Mesenteric fat pad (tissue), 1 donor: ENCODE data around the gene SPOCK1. TPM values are rescaled to one million over a fixed set of nuclear protein-coding genes. Genes with fewer than 3 reads are reported as not detected.
"Not testable (repeated sequence)": the region's sequence is repeated elsewhere in the genome, so short reads cannot be mapped to it uniquely, and the experiment has no call there.

ENCODE experiments used
- DNase-seq: peaks from one replicate; pipeline ENCODE4 v3.0.0-alpha.2; 2020; ENCODE audit warnings: low spot score
- long read RNA-seq: library from polyadenylated mRNA; unstranded; transcript quantifications from one replicate; pipeline ENCODE4 v2.0.0, GENCODE V29; 2020
- total RNA-seq: library from RNA; stranded (reverse); fragmentation: NEBNext Ultra II Directional; extraction: Animal tissue kit (Norgen Biotek cat#: 25700); gene quantifications from one replicate; pipeline ENCODE4 v1.2.1, GENCODE V29; 2021
- donor health status: DM: yes; HTN: yes; CAD: no.

SPOCK1 gene
- total RNA-seq = 59.8 TPM
- long read RNA-seq, full-length matches to known transcripts = 1 of 16 reads
- long read RNA-seq, partial matches to known transcripts = 1 of 16 reads
- long read RNA-seq, other reads (novel, unspliced or antisense) = 14 of 16 reads

GRCh38 chr5:137498736-137499505 is at the start of gene SPOCK1:
TSS of gene SPOCK1 (minus strand) at chr5:137499326.
- no peak for DNase-seq

DNA sequence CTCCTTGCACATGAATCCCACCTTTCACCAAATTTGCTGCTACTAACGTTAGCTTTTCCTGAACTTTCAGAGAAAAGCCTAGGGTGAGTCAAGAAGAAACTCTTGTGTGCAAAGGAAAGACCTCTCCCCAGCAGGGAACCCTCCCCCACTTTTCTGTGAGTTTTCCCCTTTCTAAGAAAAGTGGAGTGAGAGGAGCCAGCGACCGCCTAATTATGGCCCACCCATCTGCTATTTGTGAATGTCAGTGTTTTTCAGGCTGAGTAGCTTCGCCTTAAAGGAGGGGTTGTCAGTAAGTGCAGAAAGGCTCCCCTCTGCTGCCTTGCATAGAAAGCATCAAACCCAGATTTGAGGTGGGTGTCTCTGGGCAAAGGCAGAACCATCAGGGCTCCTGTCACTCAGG is 46.8 kb upstream of the SPOCK1 start:
- DNase-seq = no peak

DNA sequence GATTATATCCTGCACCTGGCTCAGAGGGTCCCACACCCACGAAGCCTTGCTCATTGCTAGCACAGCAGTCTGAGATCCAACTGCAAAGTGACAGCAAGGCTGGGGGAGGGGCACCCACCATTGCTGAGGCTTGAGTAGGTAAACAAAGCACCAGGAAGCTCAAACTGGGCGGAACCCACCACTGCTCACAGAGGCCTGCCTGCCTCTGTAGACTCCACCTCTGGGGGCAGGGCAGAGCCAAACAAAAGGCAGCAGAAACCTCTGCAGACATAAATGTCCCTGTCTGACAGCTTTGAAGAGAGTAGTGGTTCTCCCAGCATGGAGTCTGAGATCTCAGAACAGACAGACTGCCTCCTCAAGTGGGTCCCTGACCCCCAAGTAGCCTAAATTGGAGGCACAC is 36.3 kb upstream of the SPOCK1 start:
- not testable (repeated sequence) for DNase-seq

DNA sequence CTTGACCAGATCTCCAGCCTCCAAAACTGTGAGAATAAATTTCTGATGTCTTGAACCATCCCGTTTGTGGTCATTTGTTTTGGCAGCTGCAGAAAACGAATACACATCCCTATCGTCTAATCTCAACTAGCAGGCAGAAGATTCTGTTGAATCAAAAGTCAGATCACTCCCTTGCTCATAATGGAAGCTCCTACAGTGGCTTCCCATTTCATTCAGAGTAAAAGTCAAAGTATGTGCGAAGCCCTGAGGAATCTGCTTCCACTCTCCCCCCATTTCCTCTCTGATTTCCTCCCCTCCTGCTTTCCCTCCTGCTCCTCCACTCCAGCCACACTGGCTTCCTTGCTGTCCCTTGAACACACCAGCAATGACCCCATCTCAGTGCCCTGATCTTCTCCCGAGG is 34.8 kb upstream of the SPOCK1 start:
- no peak for DNase-seq

DNA sequence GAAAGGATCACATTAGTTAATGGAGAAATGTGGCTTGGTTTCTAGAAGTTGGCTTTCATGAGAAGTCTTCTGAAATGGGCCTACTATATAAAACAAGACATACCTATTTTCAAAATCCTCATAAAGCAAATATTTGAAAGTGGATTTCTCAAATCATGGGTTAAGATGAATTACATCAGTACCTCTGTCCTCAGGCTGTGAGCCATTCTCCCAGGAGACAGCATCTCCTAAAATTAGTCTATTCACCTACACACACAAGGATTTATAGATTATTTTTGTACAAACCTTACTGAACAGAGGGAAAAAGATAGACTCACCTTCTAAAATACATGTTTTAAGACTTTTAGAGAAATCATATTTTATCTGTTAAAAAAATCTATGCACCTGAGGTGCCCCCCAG is 32.1 kb upstream of the SPOCK1 start:
- DNase-seq = no peak

GRCh38 chr5:137521246-137521645 is 22.1 kb upstream of the SPOCK1 start:
- DNase-seq = no peak

- DNase-seq = no peak
These were observed 17.8 kb upstream of the SPOCK1 start for GRCh38 chr5:137516961-137517360.

- DNase-seq = no peak
These were observed 17.2 kb upstream of the SPOCK1 start for GRCh38 chr5:137516251-137516797.

GRCh38 chr5:137515238-137515637 is 16.1 kb upstream of the SPOCK1 start:
- DNase-seq = no peak

DNA sequence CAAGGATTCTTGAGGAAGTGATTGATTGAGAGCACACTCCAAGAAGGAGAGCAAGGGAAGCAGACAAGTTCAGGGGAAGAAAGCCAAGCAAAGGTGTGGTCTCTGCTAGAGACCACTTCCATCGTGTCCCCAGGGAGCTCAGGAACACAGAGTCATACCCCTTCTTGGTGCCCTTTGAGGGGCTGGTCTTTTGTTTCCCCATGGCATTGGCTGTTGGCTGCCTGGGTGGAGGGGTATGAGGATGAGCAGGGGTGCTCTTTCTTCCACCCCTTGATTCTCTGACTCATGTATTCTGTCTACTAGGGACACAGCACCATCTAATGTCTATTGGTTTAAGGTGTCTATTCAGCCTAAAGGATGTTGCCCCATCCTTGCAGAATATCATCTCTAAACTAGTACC is 11.5 kb upstream of the SPOCK1 start:
- no peak for DNase-seq

DNA sequence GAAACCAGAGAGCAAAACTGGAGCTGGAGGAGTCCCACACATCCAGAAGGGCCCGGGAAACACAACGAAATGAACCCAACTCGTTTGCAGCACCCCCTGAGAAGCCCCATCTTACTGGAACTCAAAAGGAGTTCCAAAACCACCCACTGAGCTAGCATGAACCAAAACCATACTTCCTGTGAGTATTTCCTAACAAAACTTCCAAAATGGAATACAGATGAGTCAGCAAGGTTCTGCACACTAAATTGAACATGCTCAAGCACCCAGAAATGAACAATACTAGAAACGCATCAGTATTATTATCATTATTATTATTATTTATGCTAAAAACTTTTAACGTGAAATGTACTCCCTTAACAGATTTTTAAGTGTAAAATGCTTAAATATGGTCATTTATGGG is 8.0 kb upstream of the SPOCK1 start:
- no peak for DNase-seq

- DNase-seq = no peak
These were observed 7.2 kb upstream of the SPOCK1 start for GRCh38 chr5:137506296-137506695.

DNA sequence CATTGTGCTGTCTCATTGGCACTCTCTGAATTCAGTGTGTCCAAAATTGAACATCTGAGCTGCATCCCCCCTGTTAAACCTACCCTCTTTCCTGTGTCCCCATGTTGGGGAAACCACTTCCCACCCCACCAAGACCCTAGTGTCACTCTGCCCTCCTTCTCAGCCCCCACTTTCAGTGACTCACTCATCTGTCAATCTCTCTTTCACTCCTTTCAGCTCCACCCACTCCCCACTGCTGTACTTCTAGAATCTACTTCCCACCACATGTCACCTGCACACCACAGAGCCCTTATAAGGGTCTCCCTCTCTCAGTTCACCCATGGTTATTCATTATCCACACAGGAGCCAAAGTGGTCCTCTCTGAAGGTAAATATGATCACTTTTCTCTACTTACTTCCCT is 5.8 kb upstream of the SPOCK1 start:
- no peak for DNase-seq

DNA sequence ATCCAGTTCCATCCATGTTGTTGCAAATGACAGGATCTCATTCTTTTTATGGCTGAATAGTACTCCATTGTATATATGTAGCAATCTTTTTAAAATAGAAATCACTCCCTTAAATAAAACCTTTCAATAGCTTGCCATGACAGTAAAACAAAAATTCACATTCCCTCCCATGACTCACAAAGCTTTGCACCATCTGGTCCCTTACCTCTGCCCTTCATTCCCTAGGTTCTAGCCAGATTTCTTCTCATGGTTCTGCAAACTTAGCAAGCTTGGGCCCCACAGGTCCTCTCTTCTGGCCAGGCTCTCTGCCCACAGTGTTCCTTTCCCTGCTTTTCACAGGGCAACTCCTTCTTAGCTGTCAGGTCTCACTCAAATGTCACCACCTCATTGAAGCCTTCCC is 4.3 kb upstream of the SPOCK1 start:
- no peak for DNase-seq

DNA sequence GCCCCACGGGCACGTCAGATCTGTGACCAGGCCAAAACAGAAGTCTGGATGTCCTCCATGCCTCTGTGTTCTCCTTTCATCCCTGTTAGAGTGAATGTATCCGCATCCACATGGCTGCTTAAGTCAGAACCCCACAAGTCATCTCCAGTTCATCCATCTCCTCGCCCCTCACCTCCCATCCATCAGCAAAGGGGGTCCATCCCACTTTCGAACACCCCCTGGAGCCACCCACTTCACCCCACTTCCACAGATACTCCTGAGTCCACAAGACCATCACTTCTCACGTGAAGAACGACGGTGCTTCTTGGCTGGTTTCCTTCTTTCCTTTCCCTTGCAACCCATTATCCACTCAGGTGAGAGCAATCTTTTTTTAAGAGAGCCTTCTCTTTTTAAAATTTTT is 3.5 kb upstream of the SPOCK1 start:
- DNase-seq = no peak

DNA sequence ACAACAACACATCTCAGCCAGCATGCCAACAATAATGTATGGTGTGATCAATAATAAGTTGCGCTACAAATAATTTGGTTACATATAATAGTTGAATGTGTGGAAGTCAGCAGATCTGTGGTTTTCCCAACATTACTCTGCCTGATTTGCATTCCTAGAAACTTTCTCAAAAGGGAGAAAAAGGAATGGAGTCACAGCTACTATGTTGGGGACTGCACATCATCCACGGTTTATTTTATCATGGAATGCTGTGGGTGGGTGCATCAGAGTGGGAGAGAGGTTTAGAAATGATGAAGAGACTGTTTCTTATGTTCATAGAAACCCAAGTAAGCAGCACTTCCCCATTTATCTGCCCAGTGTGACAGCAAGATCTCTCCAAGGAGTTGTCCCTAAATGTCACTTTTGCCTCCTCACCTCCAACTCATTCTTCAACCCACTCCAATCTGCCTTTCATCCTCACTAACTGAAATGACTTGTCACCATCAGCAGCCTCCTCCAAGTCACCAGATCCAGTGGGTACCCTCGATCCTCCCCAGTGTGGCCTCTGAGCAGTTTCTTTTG is 2.8 kb upstream of the SPOCK1 start:
- no peak for DNase-seq

DNA sequence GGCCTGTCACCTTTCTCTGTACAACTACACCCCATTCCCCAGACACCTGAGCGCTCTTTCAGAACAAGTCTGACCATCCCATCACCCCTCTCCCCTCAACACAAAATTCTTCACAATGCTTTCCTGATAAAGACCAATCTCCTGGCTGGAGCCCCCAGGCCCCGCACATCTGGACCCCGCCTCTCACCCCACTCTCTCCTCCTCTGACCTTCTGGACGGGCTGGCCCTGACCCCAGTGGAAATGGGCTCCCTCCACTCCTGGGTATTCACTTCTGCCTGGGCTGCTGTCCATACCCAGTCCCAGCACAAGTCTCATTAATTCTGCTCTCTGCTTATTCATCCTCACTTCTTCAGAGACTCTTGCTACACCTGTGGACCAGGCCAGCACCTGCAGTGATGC is 2.1 kb upstream of the SPOCK1 start:
- DNase-seq = no peak

DNA sequence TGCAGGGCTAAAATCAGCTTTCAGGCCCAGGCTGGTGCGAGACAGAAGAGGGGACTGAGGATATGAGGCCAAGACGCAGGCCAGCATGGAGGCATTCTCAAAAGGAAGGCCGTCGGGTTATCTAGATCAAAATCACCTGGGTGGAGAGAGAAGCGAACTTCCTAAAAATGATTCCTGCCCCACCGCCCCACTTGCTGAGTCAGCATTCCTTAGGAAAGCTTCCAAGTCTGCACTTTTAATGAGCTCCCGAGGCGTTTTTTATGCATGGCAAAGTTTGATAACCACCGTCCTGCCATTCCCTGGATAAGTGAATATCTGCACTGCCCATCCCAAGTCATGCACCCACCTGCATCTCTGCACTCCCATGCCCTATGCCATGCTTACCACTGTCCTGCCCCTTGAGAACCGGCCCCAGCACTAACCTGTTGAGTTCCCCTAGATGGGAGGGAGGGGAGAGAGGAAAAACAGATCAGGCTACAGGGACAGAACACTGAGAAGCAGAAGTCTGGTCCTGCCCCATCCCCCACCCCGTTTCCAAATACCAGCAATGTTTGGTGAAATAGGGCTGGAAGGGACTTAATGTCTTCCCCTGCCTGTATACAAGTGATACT is 1.6 kb upstream of the SPOCK1 start:
- DNase-seq = no peak

DNA sequence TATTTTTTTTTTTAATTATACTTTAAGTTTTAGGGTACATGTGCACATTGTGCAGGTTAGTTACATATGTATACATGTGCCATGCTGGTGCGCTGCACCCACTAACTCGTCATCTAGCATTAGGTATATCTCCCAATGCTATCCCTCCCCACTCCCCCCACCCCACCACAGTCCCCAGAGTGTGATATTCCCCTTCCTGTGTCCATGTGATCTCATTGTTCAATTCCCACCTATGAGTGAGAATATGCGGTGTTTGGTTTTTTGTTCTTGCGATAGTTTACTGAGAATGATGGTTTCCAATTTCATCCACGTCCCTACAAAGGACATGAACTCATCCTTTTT is 351 bp upstream of the SPOCK1 start:
- not testable (repeated sequence) for DNase-seq

- DNase-seq = no peak
These were observed 808 bp downstream of the SPOCK1 start for GRCh38 chr5:137498301-137498735.

DNA sequence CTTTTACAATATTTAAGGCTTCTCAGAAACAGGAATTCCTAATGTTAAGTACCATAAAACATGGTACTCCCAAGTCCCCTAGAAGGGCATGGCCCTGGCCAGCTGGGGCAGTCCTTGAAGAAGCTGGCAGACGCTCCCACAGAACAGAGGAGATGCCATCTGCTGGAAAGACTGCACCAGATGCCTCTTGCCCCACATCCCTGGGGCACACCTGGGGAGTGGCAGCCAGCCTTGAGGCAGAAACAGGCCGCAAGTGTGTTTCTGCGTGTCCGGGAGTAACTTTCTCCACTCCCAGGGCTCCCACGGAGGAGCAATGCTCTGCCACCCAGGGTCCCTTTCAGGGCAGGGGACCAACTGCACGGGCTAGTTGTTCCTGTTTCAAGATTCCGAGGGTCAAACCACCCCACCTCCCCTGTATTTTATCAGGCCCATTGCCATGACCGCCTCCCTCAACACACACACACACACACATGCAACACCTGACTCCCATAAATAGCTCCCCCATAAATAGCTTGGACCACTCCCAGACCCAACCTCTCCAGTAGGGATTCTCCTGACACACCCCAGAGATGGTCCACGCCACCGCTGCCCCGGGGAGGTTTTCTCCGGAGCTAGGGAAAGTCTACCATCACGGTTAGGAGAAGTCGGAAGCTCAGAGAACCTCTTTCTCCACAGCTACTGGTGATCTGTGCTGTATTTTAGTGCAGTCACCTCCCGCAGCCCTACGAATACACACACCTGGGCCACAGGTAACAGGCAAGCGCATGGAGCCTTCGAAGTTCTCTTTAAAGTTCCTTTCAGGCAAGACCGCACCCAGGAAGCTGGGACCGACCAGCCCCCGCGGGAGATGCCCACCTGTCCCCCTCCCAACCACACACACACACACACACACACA is 1.5 kb downstream of the SPOCK1 start:
- no peak for DNase-seq
